Measurements from ENCODE around the gene HYCC1.
"Not testable (repeated sequence)": the region's sequence is repeated elsewhere in the genome, so short reads cannot be mapped to it uniquely, and the experiment has no call there.

- not testable (repeated sequence) for TF ChIP-seq CTCF (IDR thresholded peaks at IDR 0.05; ENCODE audit: low read length); EZH2 (IDR thresholded peaks at IDR 0.05; ENCODE audit: borderline replicate concordance, low read length)
These were observed 39.3 kb downstream of the HYCC1 start for GRCh38 chr7:22974636-22975035.
